ENCODE data around the gene ADAMTS17.

The ADAMTS17 gene

DNA sequence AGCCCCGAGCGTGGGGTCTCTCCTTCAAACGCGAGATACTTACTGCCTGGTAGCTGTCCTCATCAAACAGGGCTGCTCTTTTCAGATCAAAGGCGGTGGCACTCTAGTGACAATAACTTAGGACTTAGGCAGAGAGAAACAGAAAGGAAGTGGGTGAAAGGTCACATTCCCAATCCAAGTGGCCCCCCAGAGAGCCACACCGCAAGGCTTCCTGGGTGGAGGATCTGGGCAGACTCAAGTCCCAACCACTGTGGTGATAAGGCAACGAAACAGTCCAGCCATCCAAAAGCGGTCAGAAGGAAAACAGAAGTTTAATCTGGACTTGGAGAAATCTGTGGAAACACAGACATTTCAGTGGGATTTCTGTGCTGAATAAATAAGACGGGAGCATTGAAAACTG is 227.2 kb downstream of the ADAMTS17 start:
- no peaks in the 10 kb centered on the region for H3K27me3 ChIP-seq (ENCODE audit: control insufficient read depth in 1 of 2, insufficient read depth in 2 of 2, low read length in 2 of 2)
- peaks cover 49% of the 10 kb centered on the region for H3K4me1 ChIP-seq (ENCODE audit: control insufficient read depth, insufficient read depth, low read length)
- H3K27ac ChIP-seq (ENCODE audit: low read length): peak overlapping the region; percentile 24
- peak overlapping the region in 1 of 2 donors; percentile 21 for H3K9ac ChIP-seq (ENCODE audit: low read length in 2 of 2)
- no peaks in the 10 kb centered on the region for H3K36me3 ChIP-seq (ENCODE audit: control insufficient read depth in 2 of 2, insufficient read depth in 2 of 2, low read length in 2 of 2)
- H3K4me3 ChIP-seq (ENCODE audit: low read length in 2 of 2): peak overlapping the region in 1 of 2 donors; percentile 35
- H3K9me3 ChIP-seq (ENCODE audit: control insufficient read depth in 2 of 2, low read length in 2 of 2): no peaks in the 10 kb centered on the region

DNA sequence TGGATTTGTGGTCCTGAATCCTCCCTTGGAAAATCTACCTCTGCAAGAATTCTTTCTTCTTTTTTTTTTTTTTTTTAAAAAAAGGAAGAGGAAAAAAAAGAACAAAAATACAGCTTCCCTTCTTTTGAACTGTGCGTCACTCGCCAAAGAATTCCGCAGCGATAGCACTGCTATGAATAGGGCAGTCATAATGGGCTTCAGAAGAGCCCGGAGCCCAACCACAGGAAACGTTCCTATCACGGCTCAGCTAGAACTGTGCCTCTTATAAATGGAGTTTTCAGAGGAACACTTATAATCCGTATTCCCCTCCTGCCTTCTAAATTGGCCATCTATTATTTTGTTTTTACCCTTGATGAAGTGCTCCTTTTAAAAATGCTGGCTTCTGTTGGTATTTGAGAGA is 227.7 kb downstream of the ADAMTS17 start:
- peak overlapping the region in 1 of 2 donors; percentile 35 for H3K4me3 ChIP-seq (ENCODE audit: low read length in 2 of 2)
- H3K4me1 ChIP-seq (ENCODE audit: control insufficient read depth, insufficient read depth, low read length): peaks cover 49% of the 10 kb centered on the region

DNA sequence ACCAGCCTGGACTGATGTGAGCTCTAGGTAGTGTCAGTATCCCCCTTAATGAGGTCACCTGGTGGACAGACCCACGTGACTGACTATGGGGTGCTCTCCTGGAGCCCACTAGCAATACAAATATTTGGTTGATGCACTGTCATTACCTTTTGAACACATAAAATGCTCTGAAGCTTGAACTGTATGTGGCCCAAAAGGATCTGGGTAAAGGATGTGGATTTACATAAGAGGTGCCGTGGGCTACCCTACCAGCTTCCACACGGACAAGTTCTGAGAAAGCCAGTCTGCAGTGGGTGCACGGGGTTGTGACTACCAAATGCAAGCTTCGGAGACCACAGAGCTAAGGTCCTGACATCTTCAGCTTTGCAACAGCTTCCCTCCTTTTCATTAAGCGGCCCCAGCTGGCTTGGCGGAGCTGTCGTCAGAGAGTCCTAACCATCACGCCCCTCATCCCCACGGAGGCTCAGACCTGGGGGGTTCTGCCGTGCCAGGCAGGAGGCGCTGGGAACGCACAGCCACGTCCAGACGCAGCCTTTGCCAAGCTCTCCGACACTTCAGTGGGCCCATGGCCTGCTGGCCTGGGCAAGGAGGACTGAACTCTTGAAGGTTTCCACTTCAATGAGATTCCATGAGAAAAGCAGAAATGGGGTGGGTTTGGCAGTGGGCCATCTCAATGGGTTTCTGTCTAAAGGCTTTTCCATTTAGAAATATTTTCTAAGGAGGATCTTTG is 228.3 kb downstream of the ADAMTS17 start:
- no peaks in the 10 kb centered on the region for H3K9me3 ChIP-seq (ENCODE audit: control insufficient read depth in 2 of 2, low read length in 2 of 2)
- no peak overlapping the region for H3K9ac ChIP-seq (ENCODE audit: low read length in 2 of 2)
- peak overlapping the region; percentile 37 for H3K27ac ChIP-seq (ENCODE audit: low read length)
- H3K36me3 ChIP-seq (ENCODE audit: control insufficient read depth in 2 of 2, insufficient read depth in 2 of 2, low read length in 2 of 2): no peaks in the 10 kb centered on the region
- H3K4me1 ChIP-seq (ENCODE audit: control insufficient read depth, insufficient read depth, low read length): peaks cover 49% of the 10 kb centered on the region
- no peak overlapping the region for H3K4me3 ChIP-seq (ENCODE audit: low read length in 2 of 2)
- no peaks in the 10 kb centered on the region for H3K27me3 ChIP-seq (ENCODE audit: control insufficient read depth in 1 of 2, insufficient read depth in 2 of 2, low read length in 2 of 2)

More for the DNA sequence above, 227.7 kb downstream of the ADAMTS17 start:
- H3K27me3 ChIP-seq (ENCODE audit: control insufficient read depth in 1 of 2, insufficient read depth in 2 of 2, low read length in 2 of 2): no peaks in the 10 kb centered on the region
- H3K27ac ChIP-seq (ENCODE audit: low read length): peak overlapping the region; percentile 37
- peak overlapping the region in 1 of 2 donors; percentile 21 for H3K9ac ChIP-seq (ENCODE audit: low read length in 2 of 2)
- H3K36me3 ChIP-seq (ENCODE audit: control insufficient read depth in 2 of 2, insufficient read depth in 2 of 2, low read length in 2 of 2): no peaks in the 10 kb centered on the region
- H3K9me3 ChIP-seq (ENCODE audit: control insufficient read depth in 2 of 2, low read length in 2 of 2): no peaks in the 10 kb centered on the region

DNA sequence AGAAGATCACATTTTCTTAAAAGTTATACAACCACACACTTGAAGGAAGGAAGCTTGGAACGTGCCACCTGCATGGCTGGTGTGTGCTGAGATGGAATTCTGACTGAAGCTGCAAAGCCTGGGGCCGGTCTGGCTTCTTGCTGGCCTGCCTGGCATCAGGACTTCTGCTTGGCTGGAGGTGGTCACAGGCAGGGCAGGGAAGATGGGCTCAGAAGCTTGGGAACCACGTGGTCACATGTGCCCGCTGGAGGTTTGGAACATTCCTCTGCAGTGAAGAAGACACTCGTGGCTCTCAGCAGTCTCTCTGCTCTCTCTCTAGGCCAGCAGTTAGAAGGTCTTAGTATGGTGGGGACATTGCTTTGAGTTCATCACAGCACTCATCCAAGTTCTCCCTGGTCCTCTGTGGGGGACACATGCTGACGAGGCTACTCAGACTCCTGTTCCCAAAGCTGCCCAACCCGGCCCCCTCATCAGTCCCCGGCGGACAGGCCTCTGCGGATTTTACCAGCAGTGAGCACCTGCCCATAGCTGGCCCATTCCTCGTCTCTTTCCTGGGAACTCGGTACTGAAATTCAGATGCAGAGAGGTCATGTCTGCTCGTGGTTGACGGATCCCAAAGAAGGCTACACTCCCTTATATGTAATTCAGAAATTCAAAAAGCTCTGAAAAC is 229.0 kb downstream of the ADAMTS17 start:
- no peak overlapping the region for H3K27ac ChIP-seq (ENCODE audit: low read length)
- no peaks in the 10 kb centered on the region for H3K27me3 ChIP-seq (ENCODE audit: control insufficient read depth in 1 of 2, insufficient read depth in 2 of 2, low read length in 2 of 2)
- no peaks in the 10 kb centered on the region for H3K36me3 ChIP-seq (ENCODE audit: control insufficient read depth in 2 of 2, insufficient read depth in 2 of 2, low read length in 2 of 2)
- no peak overlapping the region for H3K9ac ChIP-seq (ENCODE audit: low read length in 2 of 2)
- H3K4me3 ChIP-seq (ENCODE audit: low read length in 2 of 2): no peak overlapping the region
- peaks cover 49% of the 10 kb centered on the region for H3K4me1 ChIP-seq (ENCODE audit: control insufficient read depth, insufficient read depth, low read length)
- H3K9me3 ChIP-seq (ENCODE audit: control insufficient read depth in 2 of 2, low read length in 2 of 2): no peaks in the 10 kb centered on the region

DNA sequence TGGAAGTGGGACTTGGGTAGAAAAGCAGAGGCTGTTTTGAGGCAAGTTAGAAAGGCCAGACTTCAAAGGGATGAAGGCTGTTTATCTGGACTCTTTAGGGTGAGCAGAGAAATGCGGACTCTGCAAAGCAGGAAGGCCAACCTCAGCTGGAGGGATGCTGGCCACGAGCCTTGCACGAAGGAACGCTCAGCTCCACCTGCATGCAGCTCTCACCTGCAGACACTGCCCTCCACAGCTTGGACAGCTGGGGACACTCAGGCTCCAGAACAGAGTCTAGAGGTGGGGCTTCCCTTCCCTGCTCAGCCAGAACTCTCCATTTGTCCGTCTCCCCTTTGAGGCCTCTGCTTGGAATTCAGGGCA is 229.7 kb downstream of the ADAMTS17 start:
- H3K9ac ChIP-seq (ENCODE audit: low read length in 2 of 2): no peak overlapping the region
- no peaks in the 10 kb centered on the region for H3K27me3 ChIP-seq (ENCODE audit: control insufficient read depth in 1 of 2, insufficient read depth in 2 of 2, low read length in 2 of 2)
- peak overlapping the region; percentile 24 for H3K27ac ChIP-seq (ENCODE audit: low read length)
- no peaks in the 10 kb centered on the region for H3K36me3 ChIP-seq (ENCODE audit: control insufficient read depth in 2 of 2, insufficient read depth in 2 of 2, low read length in 2 of 2)
- no peaks in the 10 kb centered on the region for H3K9me3 ChIP-seq (ENCODE audit: control insufficient read depth in 2 of 2, low read length in 2 of 2)
- H3K4me3 ChIP-seq (ENCODE audit: low read length in 2 of 2): peak overlapping the region in 1 of 2 donors; percentile 47
- peaks cover 49% of the 10 kb centered on the region for H3K4me1 ChIP-seq (ENCODE audit: control insufficient read depth, insufficient read depth, low read length)

DNA sequence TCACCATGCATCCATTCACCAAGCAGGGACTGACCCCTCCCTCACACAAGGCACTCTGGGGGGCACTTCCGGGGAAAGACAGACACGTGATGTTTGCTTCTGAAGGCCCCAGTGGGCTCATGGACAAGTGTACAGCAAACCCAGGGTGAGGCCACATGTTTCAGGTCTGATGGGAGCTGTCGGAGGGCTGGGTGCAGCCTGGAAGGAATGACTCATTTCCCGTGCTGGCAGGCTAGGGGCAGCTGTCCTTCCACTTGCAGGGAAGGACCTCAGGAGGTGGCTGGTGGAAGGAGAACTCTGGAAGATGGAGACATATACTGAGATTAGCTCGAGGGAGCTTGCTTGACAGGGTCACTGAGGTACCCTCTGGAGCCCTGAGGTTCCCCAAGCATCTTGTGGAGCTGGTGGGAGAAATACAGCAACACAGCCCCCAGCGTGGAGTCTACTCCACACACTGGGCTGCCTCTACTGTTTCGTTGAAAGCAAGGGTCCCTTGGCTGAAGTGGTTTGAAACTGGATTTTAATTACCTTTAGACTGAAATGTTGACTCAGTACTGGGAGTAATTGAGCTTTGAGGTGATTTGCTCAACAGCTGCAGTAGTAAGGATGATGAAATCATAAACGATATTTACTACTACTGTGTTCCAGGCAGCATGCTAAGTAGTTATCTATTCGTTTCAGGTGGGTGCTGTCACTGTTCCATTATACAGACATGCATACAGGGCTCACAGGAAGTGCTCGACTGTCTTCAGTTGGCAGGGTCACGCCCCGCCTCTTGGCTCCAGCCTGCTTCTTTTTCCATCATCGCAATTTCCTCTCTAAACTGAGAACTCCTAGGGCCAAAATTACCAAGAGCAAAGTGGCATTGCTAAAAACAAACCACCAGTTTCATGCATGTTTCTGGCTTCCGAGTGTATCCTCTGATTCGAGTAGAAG is 230.4 kb downstream of the ADAMTS17 start:
- H3K36me3 ChIP-seq (ENCODE audit: control insufficient read depth in 2 of 2, insufficient read depth in 2 of 2, low read length in 2 of 2): no peaks in the 10 kb centered on the region
- H3K27ac ChIP-seq (ENCODE audit: low read length): peak overlapping the region; percentile 24
- no peaks in the 10 kb centered on the region for H3K27me3 ChIP-seq (ENCODE audit: control insufficient read depth in 1 of 2, insufficient read depth in 2 of 2, low read length in 2 of 2)
- H3K4me1 ChIP-seq (ENCODE audit: control insufficient read depth, insufficient read depth, low read length): peaks cover 46% of the 10 kb centered on the region
- no peaks in the 10 kb centered on the region for H3K9me3 ChIP-seq (ENCODE audit: control insufficient read depth in 2 of 2, low read length in 2 of 2)
- no peak overlapping the region for H3K4me3 ChIP-seq (ENCODE audit: low read length in 2 of 2)
- no peak overlapping the region for H3K9ac ChIP-seq (ENCODE audit: low read length in 2 of 2)

DNA sequence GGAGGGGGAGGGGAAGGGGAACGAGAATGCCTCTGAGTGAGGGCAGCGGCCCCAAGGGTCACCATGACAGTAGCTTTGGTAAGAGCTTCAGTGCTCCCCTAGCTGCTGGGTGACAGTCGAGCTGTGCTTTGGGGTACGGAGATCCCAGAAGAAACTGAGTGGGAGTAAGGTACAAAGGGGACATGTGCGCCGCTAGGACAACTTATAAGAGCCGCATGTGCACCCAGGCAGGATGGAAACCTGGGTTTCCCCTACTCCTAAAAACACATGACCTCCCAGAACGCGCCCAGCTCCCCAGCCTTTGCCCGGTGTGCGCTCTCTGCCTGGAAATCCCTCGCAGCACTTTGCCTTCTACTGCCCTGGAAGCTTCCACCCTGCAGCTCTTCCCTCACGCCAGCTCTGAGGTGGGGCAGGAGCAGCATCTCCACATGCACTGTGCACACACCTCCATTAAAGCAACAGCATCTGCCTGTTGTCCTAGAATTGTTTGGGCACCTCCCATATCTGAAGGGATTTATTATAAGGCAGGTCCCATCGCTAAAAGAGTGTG is 232.2 kb downstream of the ADAMTS17 start:
- no peaks in the 10 kb centered on the region for H3K36me3 ChIP-seq (ENCODE audit: control insufficient read depth in 2 of 2, insufficient read depth in 2 of 2, low read length in 2 of 2)
- peaks cover 33% of the 10 kb centered on the region for H3K4me1 ChIP-seq (ENCODE audit: control insufficient read depth, insufficient read depth, low read length)
- H3K27me3 ChIP-seq (ENCODE audit: control insufficient read depth in 1 of 2, insufficient read depth in 2 of 2, low read length in 2 of 2): no peaks in the 10 kb centered on the region

DNA sequence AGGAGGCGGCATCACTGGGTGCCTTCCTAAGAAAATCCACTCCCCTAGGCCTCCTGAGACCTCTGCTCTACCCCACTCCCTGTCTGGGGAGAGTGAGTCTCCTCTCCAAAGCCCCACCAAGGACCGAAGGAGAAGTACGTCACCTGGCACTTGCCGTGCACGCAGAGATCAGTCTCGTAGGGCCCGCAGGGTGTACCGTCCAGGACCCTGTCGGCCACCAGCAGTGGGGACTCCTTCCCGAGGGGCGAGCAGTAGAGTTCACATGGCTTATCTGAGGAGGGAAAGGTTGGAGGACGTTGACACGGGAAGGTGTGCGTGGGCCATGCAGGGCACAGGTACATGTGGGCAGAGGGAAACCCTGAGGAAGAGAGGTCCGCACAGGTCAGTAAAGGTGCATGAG is 232.9 kb downstream of the ADAMTS17 start:
- no peaks in the 10 kb centered on the region for H3K27me3 ChIP-seq (ENCODE audit: control insufficient read depth in 1 of 2, insufficient read depth in 2 of 2, low read length in 2 of 2)
- H3K9me3 ChIP-seq (ENCODE audit: control insufficient read depth in 2 of 2, low read length in 2 of 2): no peaks in the 10 kb centered on the region
- H3K4me1 ChIP-seq (ENCODE audit: control insufficient read depth, insufficient read depth, low read length): peaks cover 29% of the 10 kb centered on the region
- H3K4me3 ChIP-seq (ENCODE audit: low read length in 2 of 2): no peak overlapping the region
- H3K9ac ChIP-seq (ENCODE audit: low read length in 2 of 2): no peak overlapping the region
- H3K27ac ChIP-seq (ENCODE audit: low read length): no peak overlapping the region
- no peaks in the 10 kb centered on the region for H3K36me3 ChIP-seq (ENCODE audit: control insufficient read depth in 2 of 2, insufficient read depth in 2 of 2, low read length in 2 of 2)

More for the DNA sequence above, 232.2 kb downstream of the ADAMTS17 start:
- no peaks in the 10 kb centered on the region for H3K9me3 ChIP-seq (ENCODE audit: control insufficient read depth in 2 of 2, low read length in 2 of 2)
- no peak overlapping the region for H3K27ac ChIP-seq (ENCODE audit: low read length)
- H3K9ac ChIP-seq (ENCODE audit: low read length in 2 of 2): no peak overlapping the region
- H3K4me3 ChIP-seq (ENCODE audit: low read length in 2 of 2): no peak overlapping the region

DNA sequence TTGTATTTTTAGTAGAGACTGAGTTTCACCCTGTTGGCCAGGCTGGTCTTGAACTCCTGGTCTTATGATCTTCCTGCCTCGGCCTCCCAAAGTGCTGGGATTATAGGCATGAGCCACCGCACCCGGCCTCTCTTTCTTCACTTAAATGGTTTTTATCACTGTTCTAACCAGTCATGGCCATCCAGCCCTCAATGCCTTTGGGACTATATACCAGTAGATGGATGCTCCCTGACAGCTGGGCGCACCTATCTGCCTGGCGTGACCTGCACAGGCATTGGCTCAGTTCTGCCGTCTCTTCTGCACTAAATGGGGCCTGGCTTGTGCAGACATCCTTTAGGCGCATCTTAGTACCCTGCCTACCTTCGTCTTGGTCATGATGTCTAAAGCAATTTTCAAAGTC is 233.4 kb downstream of the ADAMTS17 start:
- H3K27ac ChIP-seq (ENCODE audit: low read length): no peak overlapping the region
- peaks cover 25% of the 10 kb centered on the region for H3K4me1 ChIP-seq (ENCODE audit: control insufficient read depth, insufficient read depth, low read length)
- no peak overlapping the region for H3K9ac ChIP-seq (ENCODE audit: low read length in 2 of 2)
- H3K27me3 ChIP-seq (ENCODE audit: control insufficient read depth in 1 of 2, insufficient read depth in 2 of 2, low read length in 2 of 2): no peaks in the 10 kb centered on the region
- H3K36me3 ChIP-seq (ENCODE audit: control insufficient read depth in 2 of 2, insufficient read depth in 2 of 2, low read length in 2 of 2): no peaks in the 10 kb centered on the region
- H3K4me3 ChIP-seq (ENCODE audit: low read length in 2 of 2): no peak overlapping the region
- H3K9me3 ChIP-seq (ENCODE audit: control insufficient read depth in 2 of 2, low read length in 2 of 2): no peaks in the 10 kb centered on the region

DNA sequence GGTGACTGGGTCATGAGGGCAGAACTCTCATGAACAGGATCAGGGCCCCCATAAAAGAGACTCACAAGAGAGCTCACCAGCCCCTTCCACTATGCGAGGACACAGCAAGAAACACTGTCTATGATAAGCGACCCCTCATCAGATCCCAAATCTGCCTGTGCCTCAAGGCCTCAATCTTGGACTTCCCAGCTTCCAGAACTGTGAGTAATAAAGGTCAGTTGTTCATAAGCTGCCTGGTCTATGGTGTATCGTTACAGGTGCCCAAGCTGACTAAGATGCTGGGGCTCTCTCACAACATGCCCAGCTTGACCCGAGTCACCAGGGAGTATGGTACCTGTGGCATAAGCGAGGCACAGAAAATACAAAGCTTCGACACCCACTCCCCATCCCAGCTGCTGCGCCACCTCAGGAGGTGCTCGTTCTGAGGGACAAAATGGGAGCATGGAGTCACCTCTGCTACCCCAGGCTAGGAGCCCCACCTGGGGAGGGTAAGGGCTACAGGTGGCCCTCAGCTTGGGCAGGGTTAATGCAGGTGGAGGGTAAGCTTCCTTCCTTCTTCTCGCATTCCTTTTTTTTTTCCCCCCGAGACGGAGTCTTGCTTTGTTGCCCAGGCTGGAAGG is 234.1 kb downstream of the ADAMTS17 start:
- H3K4me3 ChIP-seq (ENCODE audit: low read length in 2 of 2): no peak overlapping the region
- H3K4me1 ChIP-seq (ENCODE audit: control insufficient read depth, insufficient read depth, low read length): peaks cover 19% of the 10 kb centered on the region
- no peaks in the 10 kb centered on the region for H3K9me3 ChIP-seq (ENCODE audit: control insufficient read depth in 2 of 2, low read length in 2 of 2)
- H3K9ac ChIP-seq (ENCODE audit: low read length in 2 of 2): no peak overlapping the region
- H3K27ac ChIP-seq (ENCODE audit: low read length): no peak overlapping the region
- no peaks in the 10 kb centered on the region for H3K27me3 ChIP-seq (ENCODE audit: control insufficient read depth in 1 of 2, insufficient read depth in 2 of 2, low read length in 2 of 2)
- H3K36me3 ChIP-seq (ENCODE audit: control insufficient read depth in 2 of 2, insufficient read depth in 2 of 2, low read length in 2 of 2): no peaks in the 10 kb centered on the region

Measured in stomach smooth muscle (tissue), 2 donors.